DOHH2 (cell line): Measurements from ENCODE around the gene DAZAP2.
A peak's percentile ranks its signal among the peaks of the same experiment; 100 is the strongest.

Source experiments
- H3F3A ChIP-seq: fragments of 200-600 bp; sonication (generic), shearing (Covaris generic); 2 replicates; pipeline ENCODE4 v1.6.0; 2016; ENCODE audit warnings: antibody characterized with exemption, mild to moderate bottlenecking; ENCODE audit not compliant: control insufficient read depth, insufficient read depth
- H3K27ac ChIP-seq: fragments of 200-600 bp; sonication (generic); 2 replicates; pipeline ENCODE4 v1.5.1; 2014; ENCODE audit warnings: low read depth, mild to moderate bottlenecking, low read length, moderate library complexity
- H3K27me3 ChIP-seq: fragments of 200-600 bp; sonication (generic); 2 replicates; pipeline ENCODE4 v1.6.1; 2014; ENCODE audit warnings: mild to moderate bottlenecking, low read length, mixed read lengths; ENCODE audit not compliant: control insufficient read depth
- H3K36me3 ChIP-seq: fragments of 200-600 bp; sonication (generic); 2 replicates; pipeline ENCODE4 v1.6.1; 2014; ENCODE audit warnings: mild to moderate bottlenecking, low read length, moderate library complexity, mixed read lengths; ENCODE audit not compliant: control insufficient read depth
- H3K4me1 ChIP-seq: fragments of 200-600 bp; sonication (generic); 2 replicates; pipeline ENCODE4 v1.6.1; 2014; ENCODE audit warnings: mild to moderate bottlenecking, low read length, mixed read lengths; ENCODE audit not compliant: control insufficient read depth
- H3K4me2 ChIP-seq: fragments of 200-600 bp; sonication (generic); 2 replicates; pipeline ENCODE4 v1.6.0; 2014; ENCODE audit warnings: mild to moderate bottlenecking, low read length, moderate library complexity
- H3K4me3 ChIP-seq: fragments of 200-600 bp; sonication (generic); 2 replicates; pipeline ENCODE4 v1.5.1; 2014; ENCODE audit warnings: mild to moderate bottlenecking, low read length, mixed read lengths
- H3K79me2 ChIP-seq: fragments of 200-600 bp; sonication (generic); 2 replicates; pipeline ENCODE4 v1.6.1; 2014; ENCODE audit warnings: mild to moderate bottlenecking, low read length, mixed read lengths; ENCODE audit not compliant: control insufficient read depth
- H3K9me2 ChIP-seq: fragments of 200-600 bp; sonication (generic); replicated peaks from 2 replicates; pipeline ENCODE4 v1.6.1; 2014; ENCODE audit warnings: mild to moderate bottlenecking, low read length, mixed read lengths; ENCODE audit not compliant: control insufficient read depth
- H3K9me3 ChIP-seq: fragments of 200-600 bp; sonication (generic); 2 replicates; pipeline ENCODE4 v1.6.1; 2014; ENCODE audit warnings: antibody characterized with exemption, low read length, mixed read lengths; ENCODE audit not compliant: control insufficient read depth, insufficient read depth
- H4K20me1 ChIP-seq: fragments of 200-600 bp; sonication (generic); 2 replicates; pipeline ENCODE4 v1.6.0; 2014; ENCODE audit warnings: low read depth, mild to moderate bottlenecking, antibody characterized with exemption, low read length, moderate library complexity; ENCODE audit not compliant: control insufficient read depth, insufficient read depth
- CTCF ChIP-seq: fragments of 200-600 bp; sonication (generic); IDR thresholded peaks from one replicate; pipeline ENCODE4 v1.5.1; 2014; ENCODE audit warnings: antibody characterized with exemption, mild to moderate bottlenecking, low read depth, low read length; ENCODE audit not compliant: poor library complexity, severe bottlenecking
- EZH2phosphoT487 ChIP-seq: fragments of 200-600 bp; sonication (generic); IDR thresholded peaks from 2 replicates; pipeline ENCODE4 v1.6.1; 2017; ENCODE audit warnings: borderline replicate concordance, mild to moderate bottlenecking, antibody characterized with exemption, low read length, moderate library complexity, mixed read lengths

Gene DAZAP2

GRCh38 chr12:51262758-51263177 lies 24.1 kb downstream of the DAZAP2 start:
- TF ChIP-seq CTCF = peak; percentile 57
- TF ChIP-seq EZH2phosphoT487 = no peak
- H3K4me3 ChIP-seq = no peak overlapping the region
- H3K9me3 ChIP-seq = no peaks in the 10 kb centered on the region
- H3K27me3 ChIP-seq = peaks cover 4% of the 10 kb centered on the region
- no peaks in the 10 kb centered on the region for H4K20me1 ChIP-seq
- no peaks in the 10 kb centered on the region for H3F3A ChIP-seq
- no peaks in the 10 kb centered on the region for H3K9me2 ChIP-seq
- no peaks in the 10 kb centered on the region for H3K79me2 ChIP-seq
- H3K36me3 ChIP-seq = no peaks in the 10 kb centered on the region
- H3K4me2 ChIP-seq = no peak overlapping the region
- no peaks in the 10 kb centered on the region for H3K4me1 ChIP-seq
- H3K27ac ChIP-seq = no peak overlapping the region

- Histone ChIP-seq H3K9me3 (no peaks in the 10 kb centered on the region), H3K4me2 (no peak overlapping the region), H3F3A (no peaks in the 10 kb centered on the region), H3K4me1 (no peaks in the 10 kb centered on the region), H3K9me2 (no peaks in the 10 kb centered on the region), H3K36me3 (no peaks in the 10 kb centered on the region), H3K27ac (no peak overlapping the region), H3K79me2 (no peaks in the 10 kb centered on the region), H4K20me1 (no peaks in the 10 kb centered on the region), H3K4me3 (no peak overlapping the region), H3K27me3 (peaks cover 9% of the 10 kb centered on the region)
- TF ChIP-seq CTCF = no peak
- TF ChIP-seq EZH2phosphoT487 = no peak
These were observed 24.7 kb downstream of the DAZAP2 start for GRCh38 chr12:51263341-51263740.

GRCh38 chr12:51264297-51264696 lies 25.7 kb downstream of the DAZAP2 start:
- TF ChIP-seq CTCF (no peak), EZH2phosphoT487 (no peak)
- Histone ChIP-seq H3K4me3 (no peak overlapping the region), H3K79me2 (no peaks in the 10 kb centered on the region), H3K4me2 (no peak overlapping the region), H3K9me3 (no peaks in the 10 kb centered on the region), H4K20me1 (no peaks in the 10 kb centered on the region), H3K9me2 (no peaks in the 10 kb centered on the region), H3K4me1 (no peaks in the 10 kb centered on the region), H3K36me3 (no peaks in the 10 kb centered on the region), H3K27ac (no peak overlapping the region), H3K27me3 (peaks cover 16% of the 10 kb centered on the region), H3F3A (no peaks in the 10 kb centered on the region)

GRCh38 chr12:51265024-51265423 lies 26.4 kb downstream of the DAZAP2 start:
- no peaks in the 10 kb centered on the region for H3K36me3 ChIP-seq
- H3K4me2 ChIP-seq = no peak overlapping the region
- H3K9me2 ChIP-seq = no peaks in the 10 kb centered on the region
- no peaks in the 10 kb centered on the region for H3K79me2 ChIP-seq
- no peak for TF ChIP-seq CTCF
- no peak for TF ChIP-seq EZH2phosphoT487
- H3K4me1 ChIP-seq = peaks cover under 1% of the 10 kb centered on the region
- H3K4me3 ChIP-seq = no peak overlapping the region
- H3K27me3 ChIP-seq = peaks cover 21% of the 10 kb centered on the region
- no peaks in the 10 kb centered on the region for H3K9me3 ChIP-seq
- H3K27ac ChIP-seq = no peak overlapping the region
- H3F3A ChIP-seq = no peaks in the 10 kb centered on the region
- H4K20me1 ChIP-seq = no peaks in the 10 kb centered on the region
